Measurements from ENCODE around the gene WDFY4. TPM values are rescaled to one million over a fixed set of nuclear protein-coding genes. Genes with fewer than 3 reads are reported as not detected.

WDFY4 gene
- total RNA-seq, 1 donor from 2014 or later, result not detected

DNA sequence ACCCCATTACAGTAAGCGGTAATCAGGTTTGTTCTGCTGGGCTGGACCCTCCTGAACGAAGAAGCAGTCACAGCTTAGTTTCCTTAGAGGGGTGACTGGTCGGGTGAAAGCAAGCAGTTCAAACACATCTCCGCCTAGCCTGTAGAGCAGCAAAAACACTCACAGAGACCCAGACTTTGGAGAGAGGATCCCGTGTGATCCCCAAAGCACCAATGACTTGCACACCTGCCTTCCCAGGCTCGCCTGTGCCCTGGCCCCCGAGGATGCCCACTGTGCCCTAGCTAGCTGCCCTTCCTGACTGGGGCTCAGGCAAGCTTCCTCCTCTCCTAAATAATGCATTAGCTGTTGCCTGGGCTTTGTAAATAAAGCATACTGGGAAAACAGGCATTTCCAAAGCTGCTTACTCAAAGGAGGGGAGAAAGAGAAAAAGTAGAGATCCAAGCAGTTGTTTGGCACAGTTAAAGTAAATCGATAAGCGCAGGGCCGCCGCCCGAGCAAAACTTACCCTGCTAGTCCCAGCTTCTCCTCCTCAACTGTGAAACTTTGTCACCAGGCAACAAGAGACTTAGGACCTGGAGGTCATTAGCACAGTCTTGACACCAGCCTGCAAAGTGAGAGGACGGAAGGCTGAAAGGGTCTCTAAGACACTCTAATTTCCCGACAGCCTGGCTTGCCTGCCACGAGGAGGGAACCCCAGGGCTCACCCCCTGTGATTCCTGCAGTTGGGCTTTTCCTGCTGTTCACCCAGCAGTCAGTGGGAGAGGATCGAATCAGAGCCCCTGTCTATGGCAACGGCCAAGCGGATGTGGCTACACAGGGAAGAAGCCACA is 250.2 kb downstream of the WDFY4 start:
- Histone ChIP-seq H2AFZ (replicated peaks) (no peak overlapping the region), H3K4me3 (no peak overlapping the region), H3K27ac (no peak overlapping the region), H4K20me1 (ENCODE audit: low read depth) (no peaks in the 10 kb centered on the region), H3K79me2 (ENCODE audit: low read depth) (no peaks in the 10 kb centered on the region), H3K27me3 (no peaks in the 10 kb centered on the region), H3K9me3 (ENCODE audit: low read depth) (no peaks in the 10 kb centered on the region), H3F3A (ENCODE audit: low read depth) (no peaks in the 10 kb centered on the region), H3K4me1 (peaks cover 10% of the 10 kb centered on the region), H3K36me3 (no peaks in the 10 kb centered on the region), H3K9ac (no peak overlapping the region), H3K4me2 (no peak overlapping the region)
- TF ChIP-seq, protein P1, sequence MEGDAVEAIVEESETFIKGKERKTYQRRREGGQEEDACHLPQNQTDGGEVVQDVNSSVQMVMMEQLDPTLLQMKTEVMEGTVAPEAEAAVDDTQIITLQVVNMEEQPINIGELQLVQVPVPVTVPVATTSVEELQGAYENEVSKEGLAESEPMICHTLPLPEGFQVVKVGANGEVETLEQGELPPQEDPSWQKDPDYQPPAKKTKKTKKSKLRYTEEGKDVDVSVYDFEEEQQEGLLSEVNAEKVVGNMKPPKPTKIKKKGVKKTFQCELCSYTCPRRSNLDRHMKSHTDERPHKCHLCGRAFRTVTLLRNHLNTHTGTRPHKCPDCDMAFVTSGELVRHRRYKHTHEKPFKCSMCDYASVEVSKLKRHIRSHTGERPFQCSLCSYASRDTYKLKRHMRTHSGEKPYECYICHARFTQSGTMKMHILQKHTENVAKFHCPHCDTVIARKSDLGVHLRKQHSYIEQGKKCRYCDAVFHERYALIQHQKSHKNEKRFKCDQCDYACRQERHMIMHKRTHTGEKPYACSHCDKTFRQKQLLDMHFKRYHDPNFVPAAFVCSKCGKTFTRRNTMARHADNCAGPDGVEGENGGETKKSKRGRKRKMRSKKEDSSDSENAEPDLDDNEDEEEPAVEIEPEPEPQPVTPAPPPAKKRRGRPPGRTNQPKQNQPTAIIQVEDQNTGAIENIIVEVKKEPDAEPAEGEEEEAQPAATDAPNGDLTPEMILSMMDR (IDR thresholded peaks at IDR 0.05), result no peak
- no peak for TF ChIP-seq EZH2phosphoT487 (IDR thresholded peaks at IDR 0.05)
- Mint-ChIP-seq H3K36me3 (no peaks in the 10 kb centered on the region), H3K4me3 (peak overlapping the region; percentile 55), H3K9me3 (no peaks in the 10 kb centered on the region), H3K27me3 (ENCODE audit: insufficient read depth, low read depth) (peaks cover 7% of the 10 kb centered on the region), H3K27ac (peak overlapping the region; percentile 95), H3K4me1 (peaks cover 22% of the 10 kb centered on the region)
- DNase-seq (ENCODE audit: low spot score), result peak; percentile 15

DNA sequence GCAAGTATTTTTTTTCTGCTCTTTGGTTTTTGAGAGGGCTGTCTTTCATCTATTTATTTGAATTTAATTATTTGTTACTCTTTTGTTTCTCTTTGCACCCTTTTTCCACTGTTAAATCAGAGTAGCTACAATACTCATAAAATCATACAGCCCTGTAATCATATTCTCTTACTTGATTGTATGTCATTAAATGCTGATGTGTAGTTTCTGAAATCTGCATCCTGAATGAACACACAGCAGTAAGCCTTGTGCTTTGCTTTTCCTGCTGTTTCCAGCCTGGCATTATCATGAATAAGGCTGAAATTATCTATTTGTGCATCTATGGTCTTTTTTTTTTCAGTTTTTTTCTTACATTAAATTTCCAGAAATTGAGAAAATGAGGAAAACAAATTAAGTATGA is 250.9 kb downstream of the WDFY4 start:
- H3K27me3 ChIP-seq, result no peaks in the 10 kb centered on the region
- H3K27ac ChIP-seq, result no peak overlapping the region
- no peaks in the 10 kb centered on the region for H3K9me3 Mint-ChIP-seq
- TF ChIP-seq EZH2phosphoT487 (IDR thresholded peaks at IDR 0.05) (no peak), EZH2 (IDR thresholded peaks at IDR 0.05) (no peak)
- TF ChIP-seq, protein P1 (IDR thresholded peaks at IDR 0.05), result no peak
- H2AFZ ChIP-seq (replicated peaks), result no peak overlapping the region
- H3K27me3 Mint-ChIP-seq (ENCODE audit: insufficient read depth, low read depth), result peaks cover 10% of the 10 kb centered on the region
- no peak for DNase-seq (ENCODE audit: low spot score)
- no peaks in the 10 kb centered on the region for H4K20me1 ChIP-seq (ENCODE audit: low read depth)
- H3K79me2 ChIP-seq (ENCODE audit: low read depth), result no peaks in the 10 kb centered on the region
- no peak overlapping the region for H3K4me3 ChIP-seq
- no peak overlapping the region for H3K9ac ChIP-seq
- no peak overlapping the region for H3K4me2 ChIP-seq
- H3F3A ChIP-seq (ENCODE audit: low read depth), result no peaks in the 10 kb centered on the region
- no peaks in the 10 kb centered on the region for H3K36me3 ChIP-seq
- peaks cover 10% of the 10 kb centered on the region for H3K4me1 ChIP-seq
- no peak overlapping the region for H3K4me3 Mint-ChIP-seq
- no peaks in the 10 kb centered on the region for H3K36me3 Mint-ChIP-seq
- peaks cover 27% of the 10 kb centered on the region for H3K4me1 Mint-ChIP-seq
- peak overlapping the region; percentile 61 for H3K27ac Mint-ChIP-seq
- H3K9me3 ChIP-seq (ENCODE audit: low read depth), result no peaks in the 10 kb centered on the region

DNA sequence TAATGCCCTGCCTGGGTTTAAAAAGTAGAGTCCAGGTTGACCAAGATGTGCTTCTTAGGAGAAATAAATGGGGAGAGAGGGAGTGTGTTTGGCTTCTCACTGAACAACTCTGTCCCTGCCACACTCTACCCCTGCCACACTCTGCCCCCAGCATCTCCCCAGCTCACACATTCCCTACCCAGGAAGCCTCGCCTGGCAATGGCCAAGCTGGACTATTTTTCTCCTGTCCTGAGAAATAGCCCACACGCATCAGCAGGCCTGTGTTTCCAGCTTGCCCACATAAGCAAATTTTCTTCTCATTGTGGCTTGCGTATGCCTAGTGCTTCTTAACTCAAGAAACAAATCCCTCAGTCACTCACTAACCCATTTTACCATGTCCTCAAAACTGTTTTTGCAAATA is 253.1 kb downstream of the WDFY4 start:
- no peaks in the 10 kb centered on the region for H3F3A ChIP-seq (ENCODE audit: low read depth)
- H3K27me3 ChIP-seq, result no peaks in the 10 kb centered on the region
- H3K4me1 ChIP-seq, result peaks cover 13% of the 10 kb centered on the region
- TF ChIP-seq, protein P1 (IDR thresholded peaks at IDR 0.05), result no peak
- TF ChIP-seq EZH2 (IDR thresholded peaks at IDR 0.05) (no peak), EZH2phosphoT487 (IDR thresholded peaks at IDR 0.05) (no peak)
- no peak overlapping the region for H3K4me2 ChIP-seq
- Mint-ChIP-seq H3K27ac (no peak overlapping the region), H3K4me1 (peaks cover 30% of the 10 kb centered on the region), H3K9me3 (no peaks in the 10 kb centered on the region), H3K27me3 (ENCODE audit: insufficient read depth, low read depth) (peaks cover 13% of the 10 kb centered on the region), H3K4me3 (no peak overlapping the region), H3K36me3 (no peaks in the 10 kb centered on the region)
- no peak overlapping the region for H3K4me3 ChIP-seq
- H2AFZ ChIP-seq (replicated peaks), result no peak overlapping the region
- no peaks in the 10 kb centered on the region for H4K20me1 ChIP-seq (ENCODE audit: low read depth)
- no peaks in the 10 kb centered on the region for H3K9me3 ChIP-seq (ENCODE audit: low read depth)
- DNase-seq (ENCODE audit: low spot score), result no peak
- H3K79me2 ChIP-seq (ENCODE audit: low read depth), result no peaks in the 10 kb centered on the region
- no peak overlapping the region for H3K9ac ChIP-seq
- H3K36me3 ChIP-seq, result no peaks in the 10 kb centered on the region
- H3K27ac ChIP-seq, result no peak overlapping the region
